ENCODE data around the gene TAF4B. TPM values are rescaled to one million over a fixed set of nuclear protein-coding genes. Genes with fewer than 3 reads are reported as not detected.
"Not testable (repeated sequence)": the region's sequence is repeated elsewhere in the genome, so short reads cannot be mapped to it uniquely, and the experiment has no call there.

Gene TAF4B
- total RNA-seq, 1 donor from 2014 or later = 1.8 TPM

GRCh38 chr18:26227051-26227670 is 916 bp downstream of the TAF4B start:
- H3K4me3 Mint-ChIP-seq (ENCODE audit: low read depth) = peak overlapping the region; percentile 88
- peaks cover 4% of the 10 kb centered on the region for H3K4me1 Mint-ChIP-seq (ENCODE audit: low read depth)
- DNase-seq (ENCODE audit: low spot score, unreplicated experiment) = no peak
- peaks cover 51% of the 10 kb centered on the region for H3K27me3 Mint-ChIP-seq
- no peaks in the 10 kb centered on the region for H3K9me3 Mint-ChIP-seq (ENCODE audit: low read depth)
- peaks cover 1% of the 10 kb centered on the region for H3K36me3 Mint-ChIP-seq (ENCODE audit: insufficient read depth)
- no peak for TF ChIP-seq CTCF (IDR thresholded peaks at IDR 0.05; ENCODE audit: unreplicated experiment)
- H3K27ac Mint-ChIP-seq = peak overlapping the region; percentile 92

GRCh38 chr18:26228562-26229260 is 2.5 kb downstream of the TAF4B start:
- Mint-ChIP-seq H3K4me3 (ENCODE audit: low read depth) (no peak overlapping the region), H3K36me3 (ENCODE audit: insufficient read depth) (peaks cover 1% of the 10 kb centered on the region), H3K9me3 (ENCODE audit: low read depth) (no peaks in the 10 kb centered on the region), H3K4me1 (ENCODE audit: low read depth) (peaks cover 7% of the 10 kb centered on the region), H3K27me3 (peaks cover 50% of the 10 kb centered on the region), H3K27ac (no peak overlapping the region)
- no peak for TF ChIP-seq CTCF (IDR thresholded peaks at IDR 0.05; ENCODE audit: unreplicated experiment)
- no peak for DNase-seq (ENCODE audit: low spot score, unreplicated experiment)

GRCh38 chr18:26230497-26230896 is 4.3 kb downstream of the TAF4B start:
- Mint-ChIP-seq H3K4me3 (ENCODE audit: low read depth) (no peak overlapping the region), H3K27me3 (peaks cover 35% of the 10 kb centered on the region), H3K27ac (no peak overlapping the region), H3K4me1 (ENCODE audit: low read depth) (peaks cover 7% of the 10 kb centered on the region), H3K36me3 (ENCODE audit: insufficient read depth) (peaks cover 1% of the 10 kb centered on the region), H3K9me3 (ENCODE audit: low read depth) (no peaks in the 10 kb centered on the region)
- TF ChIP-seq CTCF (IDR thresholded peaks at IDR 0.05; ENCODE audit: unreplicated experiment) = no peak
- no peak for DNase-seq (ENCODE audit: low spot score, unreplicated experiment)

- peaks cover 3% of the 10 kb centered on the region for H3K4me1 Mint-ChIP-seq (ENCODE audit: low read depth)
- no peak overlapping the region for H3K27ac Mint-ChIP-seq
- no peak for DNase-seq (ENCODE audit: low spot score, unreplicated experiment)
- H3K36me3 Mint-ChIP-seq (ENCODE audit: insufficient read depth) = peaks cover 1% of the 10 kb centered on the region
- no peak overlapping the region for H3K4me3 Mint-ChIP-seq (ENCODE audit: low read depth)
- peaks cover 17% of the 10 kb centered on the region for H3K27me3 Mint-ChIP-seq
- no peaks in the 10 kb centered on the region for H3K9me3 Mint-ChIP-seq (ENCODE audit: low read depth)
- TF ChIP-seq CTCF (IDR thresholded peaks at IDR 0.05; ENCODE audit: unreplicated experiment) = no peak
Observed at GRCh38 chr18:26233208-26233607, 7.0 kb downstream of the TAF4B start.

GRCh38 chr18:26237363-26237762 is 11.1 kb downstream of the TAF4B start:
- H3K36me3 Mint-ChIP-seq (ENCODE audit: insufficient read depth); H3K4me1 Mint-ChIP-seq (ENCODE audit: low read depth); H3K4me3 Mint-ChIP-seq (ENCODE audit: low read depth); DNase-seq (ENCODE audit: low spot score, unreplicated experiment); H3K9me3 Mint-ChIP-seq (ENCODE audit: low read depth); H3K27ac Mint-ChIP-seq; H3K27me3 Mint-ChIP-seq: not testable (repeated sequence)

GRCh38 chr18:26238718-26239117 is 12.5 kb downstream of the TAF4B start:
- not testable (repeated sequence) for H3K4me3 Mint-ChIP-seq (ENCODE audit: low read depth); H3K4me1 Mint-ChIP-seq (ENCODE audit: low read depth); H3K27ac Mint-ChIP-seq; H3K36me3 Mint-ChIP-seq (ENCODE audit: insufficient read depth); H3K27me3 Mint-ChIP-seq; DNase-seq (ENCODE audit: low spot score, unreplicated experiment)
- peaks cover 14% of the 10 kb centered on the region for H3K9me3 Mint-ChIP-seq (ENCODE audit: low read depth)

GRCh38 chr18:26242392-26242791 is 16.1 kb downstream of the TAF4B start:
- not testable (repeated sequence) for H3K4me1 Mint-ChIP-seq (ENCODE audit: low read depth); H3K27me3 Mint-ChIP-seq; DNase-seq (ENCODE audit: low spot score, unreplicated experiment); H3K27ac Mint-ChIP-seq; H3K36me3 Mint-ChIP-seq (ENCODE audit: insufficient read depth); H3K4me3 Mint-ChIP-seq (ENCODE audit: low read depth)
- H3K9me3 Mint-ChIP-seq (ENCODE audit: low read depth) = peaks cover 28% of the 10 kb centered on the region

- not testable (repeated sequence) for DNase-seq (ENCODE audit: low spot score, unreplicated experiment); H3K4me1 Mint-ChIP-seq (ENCODE audit: low read depth); H3K27ac Mint-ChIP-seq; H3K4me3 Mint-ChIP-seq (ENCODE audit: low read depth); H3K27me3 Mint-ChIP-seq; H3K36me3 Mint-ChIP-seq (ENCODE audit: insufficient read depth)
- H3K9me3 Mint-ChIP-seq (ENCODE audit: low read depth) = peaks cover 28% of the 10 kb centered on the region
Observed at GRCh38 chr18:26245434-26245833, 19.2 kb downstream of the TAF4B start.
